Bronchial epithelial cell (primary cell): Measurements from ENCODE around the gene COX8C. TPM values are rescaled to one million over a fixed set of nuclear protein-coding genes. Genes with fewer than 3 reads are reported as not detected.

Source experiments
- DNase-seq: peaks from one replicate; pipeline ENCODE4 v3.0.0-alpha.2; 2010; ENCODE audit warnings: low read depth
- FAIRE-seq: peaks from 2 replicates; lab custom pipeline; 2011; peaks lifted over from hg19 to GRCh38; lab: Jason Lieb, UNC
- H3K27me3 ChIP-seq: 2 replicates; pipeline ENCODE4 v1.5.1; 2011; ENCODE audit warnings: low read length; ENCODE audit not compliant: control insufficient read depth, insufficient read depth
- H3K36me3 ChIP-seq: 2 replicates; pipeline ENCODE4 v1.5.1; 2011; ENCODE audit warnings: low read length; ENCODE audit not compliant: control insufficient read depth, insufficient read depth
- H3K4me3 ChIP-seq: 2 replicates; pipeline ENCODE4 v1.5.1; 2011; ENCODE audit warnings: mild to moderate bottlenecking, low read depth, low read length, control low read depth
- total RNA-seq: library from RNA; depleted of rRNA; stranded (reverse); fragments of >200 nt; gene quantifications from 2 replicates; pipeline ENCODE4 v1.2.1, GENCODE V29; 2014
- TF ChIP-seq, protein P1 (sequence below): IDR thresholded peaks from 2 replicates; pipeline ENCODE4 v1.5.1; 2011; ENCODE audit warnings: mild to moderate bottlenecking, moderate library complexity, low read length, control low read depth, inconsistent platforms; ENCODE audit not compliant: insufficient read depth, severe bottlenecking

The COX8C gene
- total RNA-seq, 1 donor from 2014 or later: not detected

DNA sequence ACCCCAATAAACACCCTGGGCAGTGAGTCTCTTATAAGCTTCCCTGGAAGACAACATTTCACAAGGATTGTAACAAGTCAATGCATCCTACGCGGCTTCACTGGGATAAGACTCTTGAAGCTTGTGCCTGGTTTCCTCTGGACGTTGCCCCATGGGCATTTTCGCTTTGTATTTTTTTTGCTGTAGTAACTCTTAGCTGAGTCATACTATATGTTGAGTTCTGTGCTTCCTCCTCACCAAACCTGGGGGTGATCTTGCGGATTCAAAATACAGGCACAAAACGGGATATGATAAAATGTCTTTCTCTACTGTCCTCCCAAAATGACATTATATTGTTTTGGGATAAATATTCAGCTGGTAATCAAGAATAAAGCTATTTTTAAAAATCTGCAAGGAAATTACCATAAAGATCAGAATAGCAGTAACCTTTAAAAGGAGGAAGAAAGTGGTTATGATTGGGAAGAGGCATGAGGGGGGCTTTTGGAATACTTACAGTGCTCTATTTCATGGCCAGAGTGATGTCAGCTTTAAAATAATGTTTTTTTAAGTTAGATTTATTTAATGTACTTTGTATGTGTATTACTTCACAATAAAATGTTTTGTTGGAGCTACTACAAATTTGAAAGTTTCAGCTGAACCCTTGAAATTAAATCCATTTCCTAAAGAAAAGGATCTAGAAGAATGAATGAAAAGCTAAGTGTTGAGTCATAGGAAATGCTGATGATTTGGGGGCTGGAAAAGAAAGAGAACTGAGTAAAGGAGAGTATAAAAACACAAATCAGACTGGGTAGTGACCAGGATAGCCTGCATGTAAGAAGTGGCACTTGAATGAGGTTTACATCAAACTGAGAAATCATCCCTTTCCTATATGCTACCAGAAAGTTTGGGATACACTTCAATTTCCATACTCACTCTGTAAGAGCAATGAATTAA is 28.8 kb upstream of the COX8C start:
- no peaks in the 10 kb centered on the region for H3K27me3 ChIP-seq
- no peak for FAIRE-seq
- H3K36me3 ChIP-seq: no peaks in the 10 kb centered on the region
- DNase-seq: peak; percentile 49
- TF ChIP-seq, protein P1, sequence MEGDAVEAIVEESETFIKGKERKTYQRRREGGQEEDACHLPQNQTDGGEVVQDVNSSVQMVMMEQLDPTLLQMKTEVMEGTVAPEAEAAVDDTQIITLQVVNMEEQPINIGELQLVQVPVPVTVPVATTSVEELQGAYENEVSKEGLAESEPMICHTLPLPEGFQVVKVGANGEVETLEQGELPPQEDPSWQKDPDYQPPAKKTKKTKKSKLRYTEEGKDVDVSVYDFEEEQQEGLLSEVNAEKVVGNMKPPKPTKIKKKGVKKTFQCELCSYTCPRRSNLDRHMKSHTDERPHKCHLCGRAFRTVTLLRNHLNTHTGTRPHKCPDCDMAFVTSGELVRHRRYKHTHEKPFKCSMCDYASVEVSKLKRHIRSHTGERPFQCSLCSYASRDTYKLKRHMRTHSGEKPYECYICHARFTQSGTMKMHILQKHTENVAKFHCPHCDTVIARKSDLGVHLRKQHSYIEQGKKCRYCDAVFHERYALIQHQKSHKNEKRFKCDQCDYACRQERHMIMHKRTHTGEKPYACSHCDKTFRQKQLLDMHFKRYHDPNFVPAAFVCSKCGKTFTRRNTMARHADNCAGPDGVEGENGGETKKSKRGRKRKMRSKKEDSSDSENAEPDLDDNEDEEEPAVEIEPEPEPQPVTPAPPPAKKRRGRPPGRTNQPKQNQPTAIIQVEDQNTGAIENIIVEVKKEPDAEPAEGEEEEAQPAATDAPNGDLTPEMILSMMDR: no peak
- H3K4me3 ChIP-seq: no peak overlapping the region

DNA sequence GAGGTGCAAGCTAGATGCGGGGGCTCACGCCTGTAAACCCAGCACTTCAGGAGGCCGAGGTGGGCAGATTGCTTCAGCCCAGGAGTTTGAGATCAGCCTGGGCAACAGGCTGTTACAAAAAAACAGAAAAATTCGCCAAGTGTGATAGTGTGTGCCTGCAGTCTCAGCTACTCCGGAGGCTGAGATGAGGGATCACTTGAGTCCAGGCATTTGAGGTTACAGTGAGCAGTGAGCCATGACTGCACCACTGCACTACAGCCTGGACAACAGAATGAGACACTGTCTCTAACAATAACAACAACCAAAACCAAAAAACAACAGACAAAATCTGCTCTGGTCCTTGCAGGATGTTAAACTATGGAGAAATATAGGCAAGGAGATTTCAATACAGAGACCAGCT is 28.1 kb upstream of the COX8C start:
- Histone ChIP-seq H3K36me3 (no peaks in the 10 kb centered on the region), H3K27me3 (no peaks in the 10 kb centered on the region), H3K4me3 (no peak overlapping the region)
- TF ChIP-seq, protein P1: no peak
- FAIRE-seq: no peak
- DNase-seq: no peak

DNA sequence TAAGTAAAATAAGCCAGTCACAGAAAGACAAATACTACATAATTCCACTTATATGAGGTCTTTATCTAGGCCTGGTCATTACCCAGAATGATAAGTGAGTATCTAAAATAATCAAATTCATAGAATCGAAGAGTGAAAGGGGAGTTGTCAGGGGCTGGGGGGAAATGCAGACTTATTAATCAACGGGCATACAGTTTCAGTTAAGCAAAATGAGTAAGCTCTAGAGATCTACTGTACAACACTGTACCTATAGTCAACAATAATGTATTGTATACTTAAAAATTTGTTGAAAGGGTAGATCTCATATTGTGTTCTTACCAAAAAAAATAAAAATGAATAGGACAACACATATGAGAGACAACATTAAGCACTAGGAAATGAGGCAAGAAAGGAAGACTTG is 27.5 kb upstream of the COX8C start:
- Histone ChIP-seq H3K4me3 (no peak overlapping the region), H3K36me3 (no peaks in the 10 kb centered on the region), H3K27me3 (no peaks in the 10 kb centered on the region)
- no peak for FAIRE-seq
- DNase-seq: no peak
- TF ChIP-seq, protein P1: no peak

DNA sequence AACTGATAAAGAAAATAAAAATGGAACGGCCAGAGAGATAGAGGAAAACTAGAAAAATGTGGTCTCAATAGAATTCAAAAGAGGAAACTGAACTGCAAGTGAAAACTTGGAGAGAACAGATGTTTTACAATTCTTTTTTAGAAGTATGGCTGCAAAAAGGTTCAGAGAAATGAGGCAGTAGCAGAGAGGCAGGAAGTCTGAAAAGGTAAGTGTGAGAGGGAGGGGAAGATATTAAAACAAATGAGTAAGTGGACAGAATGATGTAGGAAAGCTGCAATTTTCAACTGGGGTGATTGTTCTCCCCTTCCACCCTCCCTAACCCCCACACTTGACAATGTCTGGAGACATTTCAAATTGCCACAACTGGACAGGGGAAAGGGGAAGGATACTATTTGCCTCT is 27.0 kb upstream of the COX8C start:
- TF ChIP-seq, protein P1: no peak
- FAIRE-seq (no peak), DNase-seq (no peak)
- Histone ChIP-seq H3K4me3 (no peak overlapping the region), H3K36me3 (no peaks in the 10 kb centered on the region), H3K27me3 (no peaks in the 10 kb centered on the region)

DNA sequence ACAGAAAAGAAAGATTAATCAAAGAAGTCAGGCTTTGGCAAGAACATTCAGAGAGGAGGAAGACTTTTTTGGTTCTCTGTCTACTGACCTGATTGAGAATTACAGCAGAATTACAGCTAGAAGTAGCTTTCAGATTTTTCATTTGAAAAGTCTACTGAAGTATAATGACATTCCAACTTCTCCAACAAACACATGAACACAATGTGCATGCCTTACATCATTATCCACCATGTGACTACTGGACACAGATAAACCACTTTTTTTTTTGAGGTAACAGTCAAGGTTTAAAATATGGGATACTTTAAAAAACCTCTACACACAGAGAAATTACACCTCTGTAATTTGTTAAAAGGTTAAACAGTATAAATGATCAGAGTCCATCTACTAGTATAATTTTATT is 26.5 kb upstream of the COX8C start:
- FAIRE-seq (no peak), DNase-seq (no peak)

More for the DNA sequence above, 26.5 kb upstream of the COX8C start:
- Histone ChIP-seq H3K27me3 (no peaks in the 10 kb centered on the region), H3K4me3 (no peak overlapping the region), H3K36me3 (no peaks in the 10 kb centered on the region)
- TF ChIP-seq, protein P1: no peak
